ENCODE data around the gene GABBR2. TPM values are rescaled to one million over a fixed set of nuclear protein-coding genes. Genes with fewer than 3 reads are reported as not detected.

Gene GABBR2
- polyA plus RNA-seq, 1 donor (not counting 4 experiments of a cell fraction or from before 2014, with no cell fraction given), result 0.01 TPM

DNA sequence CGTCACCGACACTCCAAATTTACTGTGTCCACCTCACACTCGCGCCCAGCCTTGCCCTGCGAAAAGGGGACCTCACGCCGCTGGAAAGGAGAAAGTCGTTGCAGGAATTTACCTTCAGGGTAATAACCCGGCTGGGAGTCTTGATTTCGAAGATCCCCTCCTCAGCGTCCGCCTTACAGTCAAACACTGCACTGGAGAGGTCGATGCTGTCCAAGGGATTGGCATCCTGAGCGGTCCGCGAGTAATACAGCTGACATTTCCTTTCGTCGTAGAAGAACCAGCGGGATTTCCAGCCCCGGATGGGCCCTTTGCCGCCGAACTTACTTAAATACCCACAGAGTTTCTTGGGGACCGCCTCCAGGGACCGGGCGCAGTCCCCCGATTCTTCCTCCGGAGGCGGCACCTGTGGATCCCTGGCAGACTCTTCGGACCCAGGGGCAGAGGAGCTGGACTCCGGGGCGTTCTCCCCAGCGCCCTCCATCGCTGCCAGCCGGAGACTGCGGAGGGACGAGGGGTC is 453.6 kb downstream of the GABBR2 start:
- H3K4me1 ChIP-seq (ENCODE audit: control insufficient read depth, extremely low read depth, insufficient read depth, low read length), result peaks cover 39% of the 10 kb centered on the region
- no peak for DNase-seq (ENCODE audit: low read depth, low spot score)
- peak overlapping the region; percentile 74 for H3K27ac ChIP-seq (ENCODE audit: control insufficient read depth, insufficient read depth, low read length)

DNA sequence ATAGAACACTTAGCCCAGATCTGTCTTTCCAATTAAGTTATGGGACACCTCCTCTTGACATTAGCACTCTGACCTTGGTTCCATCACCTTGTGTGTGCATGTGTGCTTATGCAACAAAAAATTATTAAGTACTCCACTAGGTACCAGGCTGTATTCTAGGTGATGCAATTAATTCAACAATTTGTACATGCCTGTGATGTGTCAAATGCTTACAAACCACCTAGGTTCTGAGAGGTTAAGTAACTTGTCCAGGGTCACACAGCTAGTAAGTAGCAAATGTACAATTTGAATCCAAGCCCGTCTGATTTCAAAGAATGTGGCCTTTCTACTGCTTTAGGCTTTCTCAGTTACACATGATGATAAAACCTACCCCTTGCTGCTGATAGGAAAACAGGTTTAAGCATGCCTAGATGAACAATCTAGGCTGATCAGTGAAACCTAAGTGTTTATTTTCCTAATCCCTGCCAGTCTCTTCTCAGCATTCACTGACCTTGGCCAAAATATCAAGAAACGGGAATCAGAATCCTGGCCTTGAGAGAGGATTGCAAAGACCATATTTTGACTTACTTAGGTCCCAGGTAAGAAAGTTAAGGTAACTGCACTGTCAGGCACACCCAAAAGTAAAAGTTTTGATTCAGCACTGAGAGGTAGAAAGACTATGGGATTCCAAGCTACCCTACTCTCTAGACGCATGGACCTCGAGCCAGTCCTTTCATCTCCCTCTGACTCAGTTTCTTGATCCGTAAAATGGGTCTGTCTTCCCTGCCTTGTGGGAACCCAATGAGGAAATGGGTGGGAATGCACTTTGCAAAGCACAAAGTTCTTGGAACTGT is 454.3 kb downstream of the GABBR2 start:
- DNase-seq (ENCODE audit: low read depth, low spot score) (no peak), FAIRE-seq (no peak)
- no peaks in the 10 kb centered on the region for H4K20me1 ChIP-seq (ENCODE audit: control insufficient read depth, extremely low read depth, insufficient read depth, low read length)
- H3K9me1 ChIP-seq (ENCODE audit: control insufficient read depth, extremely low read depth, insufficient read depth, low read length), result no peaks in the 10 kb centered on the region
- peak overlapping the region; percentile 77 to 93 (median 91) for H3K4me3 ChIP-seq (ENCODE audit: control insufficient read depth in 2 of 3, extremely low read depth in 1 of 3, insufficient read depth in 2 of 3, low read depth in 1 of 3, low read length in 3 of 3)
- H3K79me2 ChIP-seq (ENCODE audit: control insufficient read depth, insufficient read depth, low read length), result peaks cover 45% of the 10 kb centered on the region
- H3K36me3 ChIP-seq (ENCODE audit: control insufficient read depth in 2 of 2, extremely low read depth in 1 of 2, insufficient read depth in 2 of 2, low read length in 2 of 2), result peaks cover 9 to 20% of the 10 kb centered on the region in 2 experiments
- H3K4me2 ChIP-seq (ENCODE audit: control insufficient read depth, extremely low read depth, insufficient read depth, low read depth, low read length), result peak overlapping the region; percentile 87
- dilution Hi-C loops (cut with MboI; ENCODE audit: extremely low pct_ligation_motif_present, low sequenced_read_pairs), result no loop called here
- H2AFZ ChIP-seq (ENCODE audit: control insufficient read depth, low read length), result no peak overlapping the region
- peak overlapping the region; percentile 74 for H3K27ac ChIP-seq (ENCODE audit: control insufficient read depth, insufficient read depth, low read length)
- peak overlapping the region; percentile 75 for H3K9ac ChIP-seq (ENCODE audit: control insufficient read depth, extremely low read depth, insufficient read depth, low read length)
- H3K4me1 ChIP-seq (ENCODE audit: control insufficient read depth, extremely low read depth, insufficient read depth, low read length), result peaks cover 46% of the 10 kb centered on the region
- H3K27me3 ChIP-seq (ENCODE audit: control insufficient read depth, extremely low read depth, insufficient read depth, low read length), result no peaks in the 10 kb centered on the region
- TF ChIP-seq, protein P1, sequence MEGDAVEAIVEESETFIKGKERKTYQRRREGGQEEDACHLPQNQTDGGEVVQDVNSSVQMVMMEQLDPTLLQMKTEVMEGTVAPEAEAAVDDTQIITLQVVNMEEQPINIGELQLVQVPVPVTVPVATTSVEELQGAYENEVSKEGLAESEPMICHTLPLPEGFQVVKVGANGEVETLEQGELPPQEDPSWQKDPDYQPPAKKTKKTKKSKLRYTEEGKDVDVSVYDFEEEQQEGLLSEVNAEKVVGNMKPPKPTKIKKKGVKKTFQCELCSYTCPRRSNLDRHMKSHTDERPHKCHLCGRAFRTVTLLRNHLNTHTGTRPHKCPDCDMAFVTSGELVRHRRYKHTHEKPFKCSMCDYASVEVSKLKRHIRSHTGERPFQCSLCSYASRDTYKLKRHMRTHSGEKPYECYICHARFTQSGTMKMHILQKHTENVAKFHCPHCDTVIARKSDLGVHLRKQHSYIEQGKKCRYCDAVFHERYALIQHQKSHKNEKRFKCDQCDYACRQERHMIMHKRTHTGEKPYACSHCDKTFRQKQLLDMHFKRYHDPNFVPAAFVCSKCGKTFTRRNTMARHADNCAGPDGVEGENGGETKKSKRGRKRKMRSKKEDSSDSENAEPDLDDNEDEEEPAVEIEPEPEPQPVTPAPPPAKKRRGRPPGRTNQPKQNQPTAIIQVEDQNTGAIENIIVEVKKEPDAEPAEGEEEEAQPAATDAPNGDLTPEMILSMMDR (optimal IDR thresholded peaks at IDR 0.05 in 1 of 3, IDR thresholded peaks at IDR 0.05 in 1 of 3, conservative IDR thresholded peaks at IDR 0.05 in 1 of 3; ENCODE audit: extremely low read depth in 1 of 3, insufficient read depth in 2 of 3, low read length in 3 of 3), result no peak
- no peaks in the 10 kb centered on the region for H3K9me3 ChIP-seq (ENCODE audit: control insufficient read depth, low read depth, low read length)

More for the DNA sequence above, 453.6 kb downstream of the GABBR2 start:
- H3K79me2 ChIP-seq (ENCODE audit: control insufficient read depth, insufficient read depth, low read length), result peaks cover 44% of the 10 kb centered on the region
- no peaks in the 10 kb centered on the region for H4K20me1 ChIP-seq (ENCODE audit: control insufficient read depth, extremely low read depth, insufficient read depth, low read length)
- dilution Hi-C loops (cut with MboI; ENCODE audit: extremely low pct_ligation_motif_present, low sequenced_read_pairs), result no loop called here
- TF ChIP-seq EZH2 (IDR thresholded peaks at IDR 0.05; ENCODE audit: low read length), result no peak
- TF ChIP-seq, protein P1 (optimal IDR thresholded peaks at IDR 0.05 in 1 of 3, IDR thresholded peaks at IDR 0.05 in 1 of 3, conservative IDR thresholded peaks at IDR 0.05 in 1 of 3; ENCODE audit: extremely low read depth in 1 of 3, insufficient read depth in 2 of 3, low read length in 3 of 3), result no peak
- FAIRE-seq, result no peak
- peak overlapping the region; percentile 87 for H3K4me2 ChIP-seq (ENCODE audit: control insufficient read depth, extremely low read depth, insufficient read depth, low read depth, low read length)
- peak overlapping the region; percentile 77 to 93 (median 91) for H3K4me3 ChIP-seq (ENCODE audit: control insufficient read depth in 2 of 3, extremely low read depth in 1 of 3, insufficient read depth in 2 of 3, low read depth in 1 of 3, low read length in 3 of 3)
- no peaks in the 10 kb centered on the region for H3K9me1 ChIP-seq (ENCODE audit: control insufficient read depth, extremely low read depth, insufficient read depth, low read length)
- peak overlapping the region; percentile 54 for H2AFZ ChIP-seq (ENCODE audit: control insufficient read depth, low read length)
- H3K27me3 ChIP-seq (ENCODE audit: control insufficient read depth, extremely low read depth, insufficient read depth, low read length), result no peaks in the 10 kb centered on the region
- peak overlapping the region; percentile 75 for H3K9ac ChIP-seq (ENCODE audit: control insufficient read depth, extremely low read depth, insufficient read depth, low read length)
- no peaks in the 10 kb centered on the region for H3K9me3 ChIP-seq (ENCODE audit: control insufficient read depth, low read depth, low read length)
- peaks cover 9 to 19% of the 10 kb centered on the region in 2 experiments for H3K36me3 ChIP-seq (ENCODE audit: control insufficient read depth in 2 of 2, extremely low read depth in 1 of 2, insufficient read depth in 2 of 2, low read length in 2 of 2)
